Endothelial cell of umbilical vein (primary cell): ENCODE measurements around the gene NF2. TPM values are rescaled to one million over a fixed set of nuclear protein-coding genes. Genes with fewer than 3 reads are reported as not detected.

Source experiments
- BruUV-seq: library from RNA; stranded (reverse); fragments of 400-500 nt; replicated peaks from 2 replicates; lab custom pipeline; 2021; lab: Mats Ljungman, UMichigan
- CTCF ChIA-PET: fragments of 300-600, 350-600 bp; sonication (Branson Sonifier 250); formaldehyde crosslinking; loops from one replicate; lab custom pipeline; 2021; ENCODE audit warnings: antibody characterized with exemption, inconsistent platforms; lab: Charles Lee
- POLR2A ChIA-PET: fragments of 300-600, 350-600 bp; sonication (Branson Sonifier 250); formaldehyde crosslinking; loops from one replicate; lab custom pipeline; 2021; ENCODE audit warnings: antibody characterized with exemption, inconsistent platforms; lab: Charles Lee
- DNase-seq: peaks from one replicate; pipeline ENCODE4 v3.0.0-alpha.2; 2011; ENCODE audit warnings: low read depth, low spot score
- FAIRE-seq: peaks from 2 replicates; lab custom pipeline; 2011; peaks lifted over from hg19 to GRCh38; lab: Jason Lieb, UNC
- H2AFZ ChIP-seq: 2 replicates; pipeline ENCODE4 v1.6.0; 2012; ENCODE audit warnings: low read depth, low read length, control low read depth, inconsistent platforms
- H3K27ac ChIP-seq: 2 replicates; pipeline ENCODE4 v1.5.1; 2011; ENCODE audit warnings: low read depth, mild to moderate bottlenecking, control low read depth, low read length, moderate library complexity; ENCODE audit not compliant: insufficient read depth
- H3K27me3 ChIP-seq, 2 experiments: 2 replicates each; pipeline versions ENCODE4 v1.6.0 to v1.6.1; 2011; ENCODE audit warnings: low read length in 2 of 2, mixed read lengths in 1 of 2; ENCODE audit not compliant: control insufficient read depth in 2 of 2, insufficient read depth in 2 of 2
- H3K36me3 ChIP-seq, 2 experiments: 2 replicates in 1 of 2; 3 replicates in 1 of 2; pipeline ENCODE4 v1.5.1; 2011; ENCODE audit warnings: low read length in 2 of 2, mild to moderate bottlenecking in 1 of 2, moderate library complexity in 1 of 2; ENCODE audit not compliant: control insufficient read depth in 2 of 2, insufficient read depth in 2 of 2; ENCODE audit errors: extremely low read depth in 1 of 2
- H3K4me1 ChIP-seq: 3 replicates; pipeline ENCODE4 v1.5.1; 2011; ENCODE audit warnings: mild to moderate bottlenecking, low read length; ENCODE audit not compliant: control insufficient read depth, insufficient read depth; ENCODE audit errors: extremely low read depth
- H3K4me2 ChIP-seq: 2 replicates; pipeline ENCODE4 v1.6.1; 2011; ENCODE audit warnings: low read length, control low read depth, mixed read lengths; ENCODE audit not compliant: insufficient read depth
- H3K4me3 ChIP-seq, 3 experiments: fragments of 200-600 bp in 1 of 3; sonication (generic), shearing (Covaris generic) in 1 of 3; replicated peaks in 1 of 3; 2 replicates each; pipeline ENCODE4 v1.5.1; 2011 to 2016; ENCODE audit warnings: control low read depth in 3 of 3, low read length in 3 of 3, mild to moderate bottlenecking in 2 of 3, inconsistent platforms in 1 of 3, low read depth in 1 of 3, moderate library complexity in 1 of 3; ENCODE audit not compliant: insufficient read depth in 1 of 3
- H3K79me2 ChIP-seq: 2 replicates; pipeline ENCODE4 v1.6.0; 2012; ENCODE audit warnings: low read length, inconsistent platforms; ENCODE audit not compliant: control insufficient read depth, insufficient read depth
- H3K9ac ChIP-seq: replicated peaks from 2 replicates; pipeline ENCODE3; 2011; ENCODE audit warnings: low read length, control low read depth; ENCODE audit not compliant: insufficient read depth; ENCODE audit errors: extremely low read depth
- H3K9me1 ChIP-seq: replicated peaks from 3 replicates; pipeline ENCODE4 v1.6.0; 2011; ENCODE audit warnings: mild to moderate bottlenecking, low read length; ENCODE audit not compliant: control insufficient read depth, insufficient read depth; ENCODE audit errors: extremely low read depth
- H3K9me3 ChIP-seq: replicated peaks from 2 replicates; pipeline ENCODE4 v1.5.1; 2012; ENCODE audit warnings: low read length, inconsistent platforms; ENCODE audit not compliant: control insufficient read depth, insufficient read depth
- H4K20me1 ChIP-seq: replicated peaks from 2 replicates; pipeline ENCODE3; 2011; ENCODE audit warnings: mild to moderate bottlenecking, low read length; ENCODE audit not compliant: control insufficient read depth, insufficient read depth; ENCODE audit errors: extremely low read depth
- EZH2 ChIP-seq: IDR thresholded peaks from 2 replicates; pipeline ENCODE4 v1.6.1; 2012; ENCODE audit warnings: borderline replicate concordance, low read depth, mild to moderate bottlenecking, moderate library complexity, low read length, inconsistent platforms; ENCODE audit not compliant: severe bottlenecking
- FOS ChIP-seq: IDR thresholded peaks from 2 replicates; pipeline ENCODE4 v1.6.1; 2011; ENCODE audit warnings: mild to moderate bottlenecking, low read length, moderate library complexity, borderline replicate concordance; ENCODE audit not compliant: insufficient read depth
- GATA2 ChIP-seq: IDR thresholded peaks from 2 replicates; pipeline ENCODE4 v1.7.0; 2011; ENCODE audit warnings: low read depth, mild to moderate bottlenecking, moderate library complexity, mixed read lengths, low read length; ENCODE audit not compliant: insufficient read length, insufficient read depth
- JUN ChIP-seq: IDR thresholded peaks from 2 replicates; pipeline ENCODE4 v1.6.1; 2011; ENCODE audit warnings: borderline replicate concordance, low read depth; ENCODE audit not compliant: insufficient read length, insufficient read depth
- MYC ChIP-seq: IDR thresholded peaks from one replicate; pipeline ENCODE4 v1.6.1; 2011; ENCODE audit warnings: mild to moderate bottlenecking, low read depth, low read length
- POLR2AphosphoS5 ChIP-seq: IDR thresholded peaks from 2 replicates; pipeline ENCODE4 v1.6.1; 2012; ENCODE audit warnings: low read depth, mild to moderate bottlenecking, control low read depth, low read length, moderate library complexity; ENCODE audit not compliant: insufficient read depth
- dilution Hi-C: fragments of 300-500 bp; cut with MboI; formaldehyde crosslinking; loops from one replicate; pipeline ENCODE4 v1.15.0; 2019; ENCODE audit warnings: low sequenced_read_pairs; ENCODE audit not compliant: extremely low pct_ligation_motif_present
- intact Hi-C: fragments of 100-400 bp; cut with micrococcal nuclease; formaldehyde crosslinking; loops from one replicate; pipeline ENCODE4 v1.10.0; 2022
- polyA plus RNA-seq, 4 experiments: library from polyadenylated mRNA; depleted of rRNA in 3 of 4; stranded (reverse) in 3 of 4; unstranded in 1 of 4; fragments of >200 nt; gene quantifications; 2 replicates each; pipeline versions ENCODE4 v1.2.1 to v1.2.3, GENCODE V29; 2011 to 2012; ENCODE audit warnings: missing spikeins in 1 of 4
- total RNA-seq: library from RNA; stranded (reverse); gene quantifications from 2 replicates; pipeline ENCODE4 v1.2.3, GENCODE V29; 2021
- TF ChIP-seq, protein P1 (sequence below): IDR thresholded peaks from 2 replicates; pipeline ENCODE4 v1.6.1; 2011; ENCODE audit not compliant: insufficient read depth, insufficient read length
- TF ChIP-seq, protein P2 (sequence below), 2 donors: IDR thresholded peaks; 1 replicate in 1 of 2; 2 replicates in 1 of 2; pipeline ENCODE4 v1.5.1; 2011; ENCODE audit warnings: low read length in 2 of 2, mild to moderate bottlenecking in 2 of 2, moderate library complexity in 2 of 2, control low read depth in 1 of 2, inconsistent platforms in 1 of 2, low read depth in 1 of 2; ENCODE audit not compliant: insufficient read depth in 1 of 2; ENCODE audit errors: extremely low read depth in 1 of 2

The NF2 gene
- total and polyA plus RNA-seq, 2 donors (not counting 3 experiments of a cell fraction or from before 2014, with no cell fraction given) = 27.8 to 115 TPM

GRCh38 chr22:29650370-29650769 is 46.9 kb downstream of the NF2 start:
- FAIRE-seq (no peak), DNase-seq (no peak)
- intact Hi-C loops (no loop called here), dilution Hi-C loops (no loop called here)
- CTCF ChIA-PET = interaction anchor here (3.1 kb wide), 1 partner anchor 14 kb away, joined by 11 read pairs; no protein-coding TSS in a partner anchor
- Histone ChIP-seq H2AFZ (no peak overlapping the region), H3K27me3 (no peaks in the 10 kb centered on the region), H4K20me1 (no peaks in the 10 kb centered on the region), H3K4me3 (no peak overlapping the region), H3K36me3 (peaks cover 6 to 15% of the 10 kb centered on the region in 2 experiments), H3K4me1 (peaks cover 3% of the 10 kb centered on the region), H3K9ac (no peak overlapping the region), H3K4me2 (no peak overlapping the region), H3K79me2 (no peaks in the 10 kb centered on the region), H3K9me1 (no peaks in the 10 kb centered on the region), H3K9me3 (no peaks in the 10 kb centered on the region), H3K27ac (no peak overlapping the region)
- TF ChIP-seq, protein P1, sequence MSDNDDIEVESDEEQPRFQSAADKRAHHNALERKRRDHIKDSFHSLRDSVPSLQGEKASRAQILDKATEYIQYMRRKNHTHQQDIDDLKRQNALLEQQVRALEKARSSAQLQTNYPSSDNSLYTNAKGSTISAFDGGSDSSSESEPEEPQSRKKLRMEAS = no peak
- TF ChIP-seq JUN = no peak
- TF ChIP-seq MYC = no peak
- no peak for TF ChIP-seq FOS
- TF ChIP-seq POLR2AphosphoS5 = no peak
- TF ChIP-seq EZH2 = no peak
- TF ChIP-seq, protein P2, sequence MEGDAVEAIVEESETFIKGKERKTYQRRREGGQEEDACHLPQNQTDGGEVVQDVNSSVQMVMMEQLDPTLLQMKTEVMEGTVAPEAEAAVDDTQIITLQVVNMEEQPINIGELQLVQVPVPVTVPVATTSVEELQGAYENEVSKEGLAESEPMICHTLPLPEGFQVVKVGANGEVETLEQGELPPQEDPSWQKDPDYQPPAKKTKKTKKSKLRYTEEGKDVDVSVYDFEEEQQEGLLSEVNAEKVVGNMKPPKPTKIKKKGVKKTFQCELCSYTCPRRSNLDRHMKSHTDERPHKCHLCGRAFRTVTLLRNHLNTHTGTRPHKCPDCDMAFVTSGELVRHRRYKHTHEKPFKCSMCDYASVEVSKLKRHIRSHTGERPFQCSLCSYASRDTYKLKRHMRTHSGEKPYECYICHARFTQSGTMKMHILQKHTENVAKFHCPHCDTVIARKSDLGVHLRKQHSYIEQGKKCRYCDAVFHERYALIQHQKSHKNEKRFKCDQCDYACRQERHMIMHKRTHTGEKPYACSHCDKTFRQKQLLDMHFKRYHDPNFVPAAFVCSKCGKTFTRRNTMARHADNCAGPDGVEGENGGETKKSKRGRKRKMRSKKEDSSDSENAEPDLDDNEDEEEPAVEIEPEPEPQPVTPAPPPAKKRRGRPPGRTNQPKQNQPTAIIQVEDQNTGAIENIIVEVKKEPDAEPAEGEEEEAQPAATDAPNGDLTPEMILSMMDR (IDR thresholded peaks at IDR 0.05; ENCODE audit: extremely low read depth in 1 of 2, insufficient read depth in 1 of 2, low read depth in 1 of 2, low read length in 2 of 2) = no peak
- no peak for TF ChIP-seq GATA2
- POLR2A ChIA-PET = no interaction called here
- BruUV-seq = no TSS peak
